ENCODE data around the gene ATP2A3. TPM values are rescaled to one million over a fixed set of nuclear protein-coding genes. Genes with fewer than 3 reads are reported as not detected.

ATP2A3 gene
- total RNA-seq (2022) (4.5 and 4.8 TPM in 2 replicates), Bru-seq, nascent RNA (percentile 21 among the genes with signal in this experiment), BruChase-seq, experiment 1, labeled RNA remaining after a 6-hour chase (percentile 30 among the genes with signal in this experiment), BruChase-seq, experiment 2, labeled RNA remaining after a 2-hour chase (percentile 24 among the genes with signal in this experiment)
- long read RNA-seq, full-length matches to known transcripts = 1 of 1 reads
- long read RNA-seq, partial matches to known transcripts = 0 of 1 reads
- long read RNA-seq, other reads (novel, unspliced or antisense) = 0 of 1 reads

DNA sequence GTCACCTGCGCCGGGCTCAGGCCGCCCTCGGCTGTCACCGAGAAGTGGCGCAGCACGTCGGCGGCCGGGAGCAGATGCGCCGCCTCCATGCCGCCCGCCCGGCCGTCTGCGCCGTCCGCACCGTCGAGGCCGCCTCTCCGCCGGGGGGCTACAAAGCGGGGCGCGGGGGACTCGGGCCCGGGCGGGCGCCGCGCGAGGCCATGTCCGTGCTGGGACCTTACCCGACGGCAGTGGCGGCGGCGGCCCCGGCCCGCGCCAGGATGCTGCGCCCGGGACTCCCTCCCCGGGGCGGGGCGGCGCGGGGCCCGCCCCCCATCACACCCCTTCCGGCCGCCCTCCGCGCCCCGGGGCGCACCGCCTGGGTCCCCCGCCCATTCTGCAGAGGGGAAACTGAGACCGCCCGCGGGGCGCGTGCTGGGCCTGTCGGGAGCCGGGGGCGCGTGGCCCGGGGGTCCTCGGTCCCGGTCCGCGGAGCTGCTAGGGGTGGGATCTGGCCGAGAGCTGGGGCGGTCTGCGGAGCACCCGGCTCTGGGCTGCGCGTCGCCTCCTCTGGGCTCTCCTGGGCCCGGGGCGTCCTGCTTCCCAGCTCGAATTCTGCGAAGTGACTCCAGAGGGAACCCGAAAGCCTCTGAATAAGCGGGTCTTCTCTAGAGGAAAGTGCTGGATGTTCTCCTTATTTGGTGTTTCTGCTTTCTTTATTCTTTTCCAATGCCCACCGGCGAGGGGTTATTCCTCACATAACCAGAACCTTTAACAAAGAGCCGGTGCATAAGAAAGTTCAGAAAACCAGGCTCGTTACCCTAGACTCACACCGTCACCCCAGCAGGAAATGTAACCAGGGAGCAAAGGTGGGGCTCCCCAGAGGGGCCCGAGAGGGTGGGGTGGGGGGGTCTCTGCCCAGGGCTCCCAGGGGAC is at the start of gene ATP2A3:
Gene ATP2A3 (minus strand): TSS at position 235 of the 915 bp plus-strand sequence. CDS start 146 bp downstream, at position 89.
- intact Hi-C loops (cut with micrococcal nuclease; ENCODE audit: unreplicated experiment) = no loop called here

DNA sequence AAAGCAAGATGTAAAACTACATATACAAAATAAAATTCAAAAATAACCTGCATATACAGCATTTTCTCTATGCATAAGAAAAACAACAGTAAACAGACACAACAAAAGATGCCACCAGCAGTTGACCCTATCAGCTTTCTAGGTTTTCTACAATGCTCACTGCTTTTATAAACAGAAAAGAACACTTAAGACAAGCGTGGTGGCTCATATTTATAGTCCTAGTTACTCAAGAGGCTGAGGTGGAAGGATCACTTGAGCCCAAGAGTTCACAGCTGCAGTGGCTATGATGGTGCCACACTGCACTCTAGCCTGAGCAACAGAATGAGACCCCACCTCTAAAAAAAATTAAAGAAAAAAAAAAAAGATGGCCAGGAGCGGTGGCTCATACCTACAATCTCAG is 46.5 kb upstream of the ATP2A3 start:
- CTCF ChIA-PET = no interaction called here
- H3K36me3 Mint-ChIP-seq (ENCODE audit: insufficient read depth, unreplicated experiment) = peaks cover 25% of the 10 kb centered on the region

More for the DNA sequence above, at the start of gene ATP2A3:
- peak within 1 kb of the TSS; percentile 63 for H3K4me3 Mint-ChIP-seq (ENCODE audit: low read depth, unreplicated experiment)
- peaks cover 12% of the 10 kb centered on the region for H3K36me3 Mint-ChIP-seq (ENCODE audit: insufficient read depth, unreplicated experiment)
- peaks cover 10% of the 10 kb centered on the region for H3K4me1 Mint-ChIP-seq (ENCODE audit: low read depth, unreplicated experiment)
- BruUV-seq (replicated peaks) = no TSS peak
- CTCF ChIA-PET = interaction anchor here (1.0 kb wide), 1 partner anchor 38 kb away, joined by 4 read pairs; no protein-coding TSS in a partner anchor
- peaks cover 11% of the 10 kb centered on the region for H3K27me3 Mint-ChIP-seq (ENCODE audit: unreplicated experiment)
- H3K27ac Mint-ChIP-seq (ENCODE audit: unreplicated experiment) = peak within 1 kb of the TSS; percentile 50
- TF ChIP-seq, protein P1, sequence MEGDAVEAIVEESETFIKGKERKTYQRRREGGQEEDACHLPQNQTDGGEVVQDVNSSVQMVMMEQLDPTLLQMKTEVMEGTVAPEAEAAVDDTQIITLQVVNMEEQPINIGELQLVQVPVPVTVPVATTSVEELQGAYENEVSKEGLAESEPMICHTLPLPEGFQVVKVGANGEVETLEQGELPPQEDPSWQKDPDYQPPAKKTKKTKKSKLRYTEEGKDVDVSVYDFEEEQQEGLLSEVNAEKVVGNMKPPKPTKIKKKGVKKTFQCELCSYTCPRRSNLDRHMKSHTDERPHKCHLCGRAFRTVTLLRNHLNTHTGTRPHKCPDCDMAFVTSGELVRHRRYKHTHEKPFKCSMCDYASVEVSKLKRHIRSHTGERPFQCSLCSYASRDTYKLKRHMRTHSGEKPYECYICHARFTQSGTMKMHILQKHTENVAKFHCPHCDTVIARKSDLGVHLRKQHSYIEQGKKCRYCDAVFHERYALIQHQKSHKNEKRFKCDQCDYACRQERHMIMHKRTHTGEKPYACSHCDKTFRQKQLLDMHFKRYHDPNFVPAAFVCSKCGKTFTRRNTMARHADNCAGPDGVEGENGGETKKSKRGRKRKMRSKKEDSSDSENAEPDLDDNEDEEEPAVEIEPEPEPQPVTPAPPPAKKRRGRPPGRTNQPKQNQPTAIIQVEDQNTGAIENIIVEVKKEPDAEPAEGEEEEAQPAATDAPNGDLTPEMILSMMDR (IDR thresholded peaks at IDR 0.05; ENCODE audit: unreplicated experiment) = no peak
- DNase-seq = peak; percentile 28
- no peaks in the 10 kb centered on the region for H3K9me3 Mint-ChIP-seq (ENCODE audit: low read depth, unreplicated experiment)

DNA sequence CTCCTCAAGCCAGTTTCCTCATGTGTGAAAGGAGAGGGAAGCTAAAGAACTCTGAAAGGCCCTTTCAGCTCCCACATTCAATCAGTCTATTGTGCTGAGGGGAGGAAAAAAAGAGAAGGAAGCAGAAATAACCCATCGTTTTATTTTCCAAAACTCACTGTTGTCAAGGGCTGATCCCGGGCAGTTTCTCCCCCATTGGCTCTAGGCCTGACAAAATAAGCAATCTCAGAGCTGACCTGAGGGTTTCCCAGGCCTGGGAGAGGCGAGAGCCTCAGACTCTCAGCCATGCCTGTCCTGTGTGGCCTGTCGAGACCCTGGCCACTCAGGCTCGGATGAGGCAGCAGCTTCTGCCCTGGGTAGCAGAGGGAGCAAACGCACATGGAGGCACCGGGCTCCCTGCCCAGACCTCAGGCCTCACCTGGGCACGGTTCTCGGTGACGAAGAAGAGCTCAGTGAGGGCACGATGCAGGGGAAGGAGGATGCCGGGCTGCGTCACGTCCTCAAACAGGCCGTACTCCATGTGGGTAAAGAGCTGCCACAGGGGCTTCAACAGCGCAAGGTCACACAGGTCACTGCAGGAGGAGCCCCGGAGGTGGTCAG is 45.0 kb upstream of the ATP2A3 start:
- Mint-ChIP-seq H3K4me3 (ENCODE audit: low read depth, unreplicated experiment) (no peak overlapping the region), H3K27ac (ENCODE audit: unreplicated experiment) (no peak overlapping the region), H3K27me3 (ENCODE audit: unreplicated experiment) (no peaks in the 10 kb centered on the region), H3K9me3 (ENCODE audit: low read depth, unreplicated experiment) (no peaks in the 10 kb centered on the region), H3K36me3 (ENCODE audit: insufficient read depth, unreplicated experiment) (peaks cover 20% of the 10 kb centered on the region), H3K4me1 (ENCODE audit: low read depth, unreplicated experiment) (no peaks in the 10 kb centered on the region)
- BruUV-seq (replicated peaks) = no TSS peak
- no peak for DNase-seq
- TF ChIP-seq, protein P1 (IDR thresholded peaks at IDR 0.05; ENCODE audit: unreplicated experiment) = no peak
- CTCF ChIA-PET = no interaction called here
- intact Hi-C loops (cut with micrococcal nuclease; ENCODE audit: unreplicated experiment) = no loop called here

More for the DNA sequence above, 46.5 kb upstream of the ATP2A3 start:
- H3K9me3 Mint-ChIP-seq (ENCODE audit: low read depth, unreplicated experiment) = no peaks in the 10 kb centered on the region
- no peaks in the 10 kb centered on the region for H3K4me1 Mint-ChIP-seq (ENCODE audit: low read depth, unreplicated experiment)
- BruUV-seq (replicated peaks) = no TSS peak
- H3K4me3 Mint-ChIP-seq (ENCODE audit: low read depth, unreplicated experiment) = no peak overlapping the region
- TF ChIP-seq, protein P1 (IDR thresholded peaks at IDR 0.05; ENCODE audit: unreplicated experiment) = no peak
- no peak for DNase-seq
- H3K27ac Mint-ChIP-seq (ENCODE audit: unreplicated experiment) = no peak overlapping the region
- H3K27me3 Mint-ChIP-seq (ENCODE audit: unreplicated experiment) = no peaks in the 10 kb centered on the region
- intact Hi-C loops (cut with micrococcal nuclease; ENCODE audit: unreplicated experiment) = no loop called here

DNA sequence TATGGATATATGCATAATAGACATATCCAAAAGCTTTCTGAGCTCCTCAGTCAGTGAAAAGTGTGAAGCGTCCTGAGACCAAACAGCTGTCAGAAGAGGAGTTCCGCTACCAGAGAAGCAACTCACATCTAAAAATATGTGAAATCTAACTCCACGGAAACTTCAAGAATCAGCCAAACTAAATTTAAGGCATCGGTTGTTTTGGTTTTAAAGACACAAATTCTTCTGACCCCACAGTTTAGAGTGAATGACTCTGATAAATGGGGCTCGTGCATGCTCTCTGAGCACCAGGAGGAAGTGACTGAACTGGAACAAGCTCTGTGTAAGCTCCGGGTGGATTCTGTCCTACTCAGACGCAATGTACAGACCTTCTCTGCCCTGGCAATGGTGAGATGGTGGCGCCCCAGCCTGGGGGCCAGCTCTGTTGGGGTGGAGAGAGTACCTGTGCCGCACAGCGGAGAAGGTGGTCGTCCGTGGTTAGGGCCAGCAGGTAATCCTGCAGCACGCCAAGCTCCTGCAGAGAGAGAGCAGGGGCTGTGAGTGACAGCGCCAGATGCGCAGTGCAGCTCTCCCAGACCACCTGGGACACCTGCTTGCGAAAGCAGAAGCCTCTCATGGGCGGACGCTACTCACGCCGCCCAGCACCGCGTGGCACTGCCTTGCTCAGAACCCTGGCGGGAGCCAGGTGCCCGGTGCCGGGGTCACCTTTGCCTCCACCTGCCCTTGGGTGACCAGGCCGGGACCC is 44.4 kb upstream of the ATP2A3 start:
- intact Hi-C loops (cut with micrococcal nuclease; ENCODE audit: unreplicated experiment) = no loop called here
- BruUV-seq (replicated peaks) = no TSS peak
- no peaks in the 10 kb centered on the region for H3K9me3 Mint-ChIP-seq (ENCODE audit: low read depth, unreplicated experiment)
- no peaks in the 10 kb centered on the region for H3K27me3 Mint-ChIP-seq (ENCODE audit: unreplicated experiment)
- H3K27ac Mint-ChIP-seq (ENCODE audit: unreplicated experiment) = no peak overlapping the region
- TF ChIP-seq, protein P1 (IDR thresholded peaks at IDR 0.05; ENCODE audit: unreplicated experiment) = no peak
- peaks cover 3% of the 10 kb centered on the region for H3K4me1 Mint-ChIP-seq (ENCODE audit: low read depth, unreplicated experiment)
- no peak overlapping the region for H3K4me3 Mint-ChIP-seq (ENCODE audit: low read depth, unreplicated experiment)
- CTCF ChIA-PET = no interaction called here
- H3K36me3 Mint-ChIP-seq (ENCODE audit: insufficient read depth, unreplicated experiment) = peaks cover 19% of the 10 kb centered on the region
- DNase-seq = no peak
